HG02610 (cell line): Measurements from ENCODE around the gene EHD2.
"Not testable (repeated sequence)": the region's sequence is repeated elsewhere in the genome, so short reads cannot be mapped to it uniquely, and the experiment has no call there.

Experiments
- ATAC-seq: cut with Tn5 transposase; IDR thresholded peaks from one replicate; pipeline ENCODE4 v1.9.1; 2021; ENCODE audit warnings: mild to moderate bottlenecking, moderate library complexity; ENCODE audit not compliant: unreplicated experiment

The EHD2 gene

DNA sequence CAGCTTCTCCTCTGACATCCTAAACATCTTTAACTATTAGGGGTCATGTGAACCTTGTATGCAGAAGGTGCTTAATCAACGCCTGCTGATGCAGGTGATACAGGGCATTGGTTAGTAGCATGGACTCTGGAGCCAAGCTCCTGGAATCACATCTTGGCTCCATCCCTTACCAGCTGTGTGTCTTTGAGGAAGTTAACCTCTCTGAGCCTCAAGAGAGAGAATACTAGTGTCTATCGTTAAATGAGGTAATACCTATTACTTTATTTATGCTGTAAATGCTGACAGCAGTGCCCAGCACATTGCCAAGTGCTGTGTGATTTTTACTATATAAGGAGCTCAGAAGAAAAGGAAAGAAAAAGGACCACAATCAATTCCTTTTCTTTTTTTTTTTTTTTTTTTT is 54.1 kb downstream of the EHD2 start:
- ATAC-seq: no peak

DNA sequence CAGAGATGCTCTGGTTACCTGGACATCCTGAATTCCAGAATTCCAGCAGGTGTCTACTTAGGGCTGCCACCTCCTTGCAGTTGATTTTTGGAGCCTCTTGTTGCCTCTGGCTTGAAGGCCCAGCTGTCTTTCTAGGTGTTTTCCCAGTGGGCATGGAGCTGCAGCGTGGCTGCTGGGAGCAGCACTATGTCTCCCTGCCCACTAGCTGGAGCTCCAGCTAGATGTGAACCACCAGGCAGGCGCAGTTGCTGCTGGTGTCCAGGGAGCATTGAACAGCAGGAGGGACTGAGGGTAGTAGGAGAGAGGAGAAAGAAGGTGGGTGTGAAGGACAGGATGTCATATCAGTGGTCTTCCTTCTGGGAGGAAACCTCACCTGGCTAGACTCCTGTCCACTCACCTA is 55.4 kb downstream of the EHD2 start:
- no peak for ATAC-seq

GRCh38 chr19:47769534-47769933 is 56.3 kb downstream of the EHD2 start:
- no peak for ATAC-seq

- not testable (repeated sequence) for ATAC-seq
Measured at GRCh38 chr19:47771291-47771690, 58.1 kb downstream of the EHD2 start.

GRCh38 chr19:47776568-47776967 is 63.3 kb downstream of the EHD2 start:
- no peak for ATAC-seq

DNA sequence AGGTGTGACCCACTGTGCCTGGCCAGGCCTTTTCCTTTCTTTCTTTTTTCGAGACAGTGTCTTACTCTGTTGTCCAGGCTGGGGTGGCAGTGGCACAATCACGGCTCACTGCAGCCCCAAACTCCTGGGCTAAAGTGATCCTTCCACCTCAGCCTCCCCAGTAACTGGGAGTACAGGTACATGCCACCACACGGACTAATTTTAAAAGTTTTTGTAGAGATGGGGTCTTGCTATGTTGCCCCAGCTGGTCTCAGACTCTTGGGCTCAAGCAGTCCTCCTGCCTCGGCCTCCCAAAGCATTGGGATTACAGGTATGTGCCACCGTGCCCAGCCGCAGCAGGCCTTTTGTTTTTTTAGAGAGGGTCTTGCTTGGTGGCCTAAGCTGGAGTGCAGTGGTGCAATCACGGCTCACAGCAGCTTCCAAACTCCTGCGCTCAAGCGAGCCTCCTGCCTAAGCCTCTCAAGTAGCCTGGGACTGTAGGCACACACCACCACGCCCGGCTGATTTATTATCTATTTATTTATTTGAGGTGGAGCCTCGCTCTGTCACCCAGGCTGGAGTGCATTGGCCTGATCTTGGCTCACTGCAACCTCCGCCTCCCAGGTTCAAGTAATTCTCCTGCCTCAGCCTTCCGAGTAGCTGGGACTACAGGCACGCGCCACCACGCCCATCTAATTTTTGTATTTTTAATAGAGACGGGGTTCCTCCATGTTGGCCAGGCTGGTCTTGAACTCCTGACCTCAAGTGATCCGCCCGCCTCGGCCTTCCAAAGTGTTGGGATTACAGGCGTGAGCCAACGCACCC is 64.2 kb downstream of the EHD2 start:
- not testable (repeated sequence) for ATAC-seq

- peak; percentile 81 for ATAC-seq
Measured at GRCh38 chr19:47778049-47778953, 65.1 kb downstream of the EHD2 start, which contains the start of gene SELENOW. SELENOW (plus strand) TSS chr19:47778703; CDS start chr19:47778786, 83 bp downstream.

DNA sequence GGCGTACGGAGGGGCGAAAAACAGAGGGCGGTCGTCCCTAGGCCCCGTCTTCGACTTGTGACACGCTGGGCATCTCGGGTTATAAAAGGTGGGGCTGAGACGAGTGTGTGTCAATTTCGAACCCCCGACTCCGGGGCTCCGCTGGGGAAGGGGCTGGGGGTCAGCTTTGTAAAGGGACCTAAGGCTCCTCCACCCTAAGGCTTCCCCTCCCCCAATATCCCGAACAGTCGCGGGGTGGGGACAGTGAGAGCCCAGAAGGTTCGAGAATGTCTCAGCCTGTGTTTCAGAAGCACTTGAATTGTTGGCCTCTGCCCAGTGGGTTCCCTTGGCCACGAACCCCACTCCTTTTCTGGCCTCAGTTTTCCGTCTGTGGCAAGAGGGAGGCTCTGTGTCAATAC is 65.7 kb downstream of the EHD2 start:
- ATAC-seq: no peak

- ATAC-seq: no peak
Measured at GRCh38 chr19:47779524-47780214, 66.4 kb downstream of the EHD2 start.

- ATAC-seq: no peak
Measured at GRCh38 chr19:47780215-47780551, 67.0 kb downstream of the EHD2 start.

GRCh38 chr19:47781590-47782262 is 68.5 kb downstream of the EHD2 start:
- ATAC-seq: no peak

DNA sequence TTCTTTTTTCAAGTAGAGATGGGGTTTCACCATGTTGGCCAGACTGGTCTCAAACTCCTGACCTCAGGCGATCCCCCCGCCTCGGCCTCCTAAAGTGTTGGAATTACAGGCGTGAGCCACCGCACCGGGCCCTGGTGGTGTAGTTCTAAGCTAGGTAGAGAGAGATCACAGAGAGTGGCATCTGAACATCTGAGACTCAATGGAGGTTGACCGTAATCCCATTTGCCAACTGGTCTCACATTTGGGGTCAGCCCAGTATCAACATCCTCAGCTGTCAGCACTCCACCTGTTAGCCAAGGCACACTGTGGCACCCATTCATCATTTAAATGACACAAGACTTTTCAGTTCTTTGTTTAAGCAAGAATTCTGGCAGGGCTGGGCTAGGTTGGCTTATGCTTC is 73.3 kb downstream of the EHD2 start:
- ATAC-seq: no peak

GRCh38 chr19:47787307-47787706 is 74.1 kb downstream of the EHD2 start:
- ATAC-seq: not testable (repeated sequence)

GRCh38 chr19:47789811-47790210 is 76.6 kb downstream of the EHD2 start:
- not testable (repeated sequence) for ATAC-seq

DNA sequence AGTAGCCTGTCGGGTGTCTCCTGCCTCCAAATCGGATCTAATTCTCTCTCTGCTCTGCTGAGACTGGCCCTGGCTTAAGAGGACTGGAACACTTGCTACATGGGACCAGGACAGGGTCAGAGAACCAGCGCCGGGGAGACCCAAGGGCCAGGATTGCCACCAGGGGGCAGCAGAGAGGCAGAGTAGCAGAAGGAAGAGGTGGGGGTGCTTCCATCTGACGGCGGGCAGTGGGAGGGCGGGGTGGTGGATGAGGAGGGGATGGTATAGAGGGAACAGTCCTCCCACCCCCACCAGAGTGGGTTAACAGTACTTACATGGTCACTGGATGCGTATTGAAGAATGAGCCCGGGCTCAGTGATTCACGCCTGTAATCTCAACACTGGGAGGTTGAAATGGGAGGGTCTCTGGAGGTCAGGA is 77.2 kb downstream of the EHD2 start:
- no peak for ATAC-seq

DNA sequence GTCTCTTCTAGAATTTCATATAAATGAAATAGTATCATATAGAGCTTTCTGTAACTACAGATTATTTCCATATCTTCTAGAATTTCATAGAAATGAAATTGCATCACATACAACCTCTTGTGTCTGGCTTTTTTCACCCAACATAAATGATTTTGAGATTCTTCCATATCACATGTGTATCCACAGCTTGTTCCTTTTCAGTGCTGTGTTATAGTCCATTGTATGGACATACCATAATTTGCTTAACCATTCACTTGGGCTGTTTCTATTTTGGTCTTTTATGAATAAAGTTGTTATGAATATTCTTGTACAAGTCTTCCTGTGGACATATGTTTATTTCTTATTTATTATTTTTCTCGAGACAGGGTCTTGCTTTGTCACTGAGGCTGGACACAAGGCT is 79.4 kb downstream of the EHD2 start:
- ATAC-seq: no peak
